HCT116 (cell line): ENCODE measurements around the gene TAF1L. TPM values are rescaled to one million over a fixed set of nuclear protein-coding genes. Genes with fewer than 3 reads are reported as not detected.
A peak's percentile ranks its signal among the peaks of the same experiment; 100 is the strongest.
"Not testable (repeated sequence)": the region's sequence is repeated elsewhere in the genome, so short reads cannot be mapped to it uniquely, and the experiment has no call there.

ENCODE experiments used
- ATAC-seq: fragments of 200-7000 bp; cut with Tn5 transposase; 2 replicates; pipeline ENCODE4 v1.9.1; 2020; ENCODE audit warnings: mild to moderate bottlenecking, moderate library complexity
- BruUV-seq: library from RNA; stranded (reverse); fragments of 400-500 nt; replicated peaks from 2 replicates; lab custom pipeline; 2021; lab: Mats Ljungman, UMichigan
- CTCF ChIA-PET: fragments of 300-600 bp; sonication (Branson Sonifier 250); formaldehyde crosslinking; loops from one replicate; lab custom pipeline; 2021; ENCODE audit warnings: antibody characterized with exemption; lab: Charles Lee
- POLR2A ChIA-PET: fragments of 300-600, 350-600 bp; sonication (Branson Sonifier 250); formaldehyde crosslinking; loops from one replicate; lab custom pipeline; 2021; ENCODE audit warnings: antibody characterized with exemption; lab: Charles Lee
- RAD21 ChIA-PET, 2 experiments: fragments of 300-600 bp; sonication (Branson Sonifier 250); formaldehyde crosslinking; loops; one replicate each; lab custom pipeline; 2023; ENCODE audit warnings: low total read pairs in 2 of 2; ENCODE audit not compliant: uncharacterized antibody in 2 of 2, unreplicated experiment in 2 of 2, low non-redundant PET in 1 of 2; lab: Charles Lee
- DNase-seq: peaks from one replicate; pipeline ENCODE4 v3.0.0-alpha.2; 2010; ENCODE audit warnings: low read depth, low spot score
- H2AFZ ChIP-seq: fragments of 200-600 bp; shearing (Covaris generic), sonication (generic); 2 replicates; pipeline ENCODE4 v1.6.1; 2017; ENCODE audit warnings: low read depth, mixed run types, mixed read lengths, antibody characterized with exemption, low read length; ENCODE audit not compliant: poor library complexity, severe bottlenecking
- H3K27ac ChIP-seq: 2 replicates; pipeline ENCODE4 v1.5.1; 2012; ENCODE audit warnings: low read depth, low read length
- H3K27me3 ChIP-seq: fragments of 200-600 bp; sonication (generic); 2 replicates; pipeline ENCODE4 v1.6.1; 2016; ENCODE audit warnings: mixed run types, low read length, mixed read lengths; ENCODE audit not compliant: insufficient read depth
- H3K36me3 ChIP-seq, 2 experiments: fragments of 200-500 bp in 1 of 2; fragments of 200-600 bp in 1 of 2; sonication (Bioruptor generic) in 1 of 2; sonication (generic) in 1 of 2; 2 replicates each; pipeline versions ENCODE4 v1.5.1 to v1.6.1; 2014 to 2016; ENCODE audit warnings: low read length in 2 of 2, inconsistent platforms in 1 of 2, mixed read lengths in 1 of 2, mixed run types in 1 of 2; ENCODE audit not compliant: insufficient read depth in 2 of 2, control insufficient read depth in 1 of 2
- H3K4me1 ChIP-seq, 2 experiments: fragments of 200-600 bp in 1 of 2; sonication (generic) in 1 of 2; 2 replicates each; pipeline versions ENCODE4 v1.5.1 to v1.6.1; 2012 to 2017; ENCODE audit warnings: low read length in 2 of 2, inconsistent platforms in 1 of 2, mild to moderate bottlenecking in 1 of 2, mixed read lengths in 1 of 2, mixed run types in 1 of 2, moderate library complexity in 1 of 2; ENCODE audit not compliant: insufficient read depth in 2 of 2, control insufficient read depth in 1 of 2
- H3K4me2 ChIP-seq: fragments of 200-600 bp; sonication (generic); 2 replicates; pipeline ENCODE4 v1.6.1; 2017; ENCODE audit warnings: mixed run types, low read length, mixed read lengths
- H3K4me3 ChIP-seq, 2 experiments: fragments of 200-600 bp in 1 of 2; sonication (generic) in 1 of 2; replicated peaks in 1 of 2; 2 replicates each; pipeline ENCODE4 v1.5.1; 2011 to 2016; ENCODE audit warnings: low read length in 2 of 2, control low read depth in 1 of 2, low read depth in 1 of 2, mild to moderate bottlenecking in 1 of 2, mixed read lengths in 1 of 2, mixed run types in 1 of 2
- H3K79me2 ChIP-seq: fragments of 200-600 bp; sonication (generic); 2 replicates; pipeline ENCODE4 v1.6.1; 2017; ENCODE audit warnings: mild to moderate bottlenecking, mixed run types, low read length, moderate library complexity, mixed read lengths; ENCODE audit not compliant: insufficient read depth
- H3K9ac ChIP-seq: fragments of 200-600 bp; sonication (generic); 2 replicates; pipeline ENCODE4 v1.6.1; 2016; ENCODE audit warnings: low read length, mixed read lengths
- H3K9me2 ChIP-seq: fragments of 200-600 bp; sonication (generic), shearing (Covaris generic); 2 replicates; pipeline ENCODE4 v1.6.1; 2017; ENCODE audit warnings: mixed run types, mild to moderate bottlenecking, moderate library complexity; ENCODE audit not compliant: insufficient read depth
- H3K9me3 ChIP-seq, 2 experiments: fragments of 200-500 bp in 1 of 2; fragments of 200-600 bp in 1 of 2; sonication (Bioruptor generic) in 1 of 2; sonication (generic) in 1 of 2; 2 replicates each; pipeline ENCODE4 v1.6.1; 2014 to 2017; ENCODE audit warnings: low read length in 2 of 2, mixed read lengths in 2 of 2, inconsistent platforms in 1 of 2, low read depth in 1 of 2, mild to moderate bottlenecking in 1 of 2, mixed run types in 1 of 2, moderate library complexity in 1 of 2; ENCODE audit not compliant: control insufficient read depth in 1 of 2, insufficient read depth in 1 of 2
- H4K20me1 ChIP-seq: fragments of 200-600 bp; sonication (generic), shearing (Covaris generic); 2 replicates; pipeline ENCODE4 v1.6.1; 2017; ENCODE audit warnings: mixed run types, mild to moderate bottlenecking, moderate library complexity; ENCODE audit not compliant: insufficient read depth
- CBX3 ChIP-seq: IDR thresholded peaks from 2 replicates; pipeline ENCODE4 v1.6.1; 2012; ENCODE audit warnings: low read depth
- ELF1 ChIP-seq: IDR thresholded peaks from 2 replicates; pipeline ENCODE4 v1.6.1; 2012; ENCODE audit warnings: low read depth, borderline replicate concordance
- EZH2 ChIP-seq: fragments of 200-600 bp; sonication (generic); IDR thresholded peaks from 2 replicates; pipeline ENCODE4 v1.6.1; 2017; ENCODE audit warnings: antibody characterized with exemption, mixed run types
- FOSL1 ChIP-seq: IDR thresholded peaks from 2 replicates; pipeline ENCODE4 v1.6.1; 2012; ENCODE audit warnings: low read depth
- JUND ChIP-seq: IDR thresholded peaks from 2 replicates; pipeline ENCODE4 v1.6.1; 2012
- MAX ChIP-seq: IDR thresholded peaks from 2 replicates; pipeline ENCODE4 v1.6.1; 2012
- POLR2AphosphoS5 ChIP-seq: IDR thresholded peaks from 2 replicates; pipeline ENCODE4 v1.6.1; 2011; ENCODE audit warnings: mild to moderate bottlenecking, low read depth, low read length, moderate library complexity
- RAD21 ChIP-seq: IDR thresholded peaks from 2 replicates; pipeline ENCODE4 v1.6.1; 2012; ENCODE audit warnings: low read depth, mild to moderate bottlenecking
- SIN3A ChIP-seq: IDR thresholded peaks from 2 replicates; pipeline ENCODE4 v1.6.1; 2012; ENCODE audit warnings: low read depth
- SP1 ChIP-seq: IDR thresholded peaks from 2 replicates; pipeline ENCODE4 v1.6.1; 2012; ENCODE audit warnings: low read depth
- SRF ChIP-seq: IDR thresholded peaks from 2 replicates; pipeline ENCODE4 v1.6.1; 2012; ENCODE audit warnings: low read depth
- TCF7L2 ChIP-seq: IDR thresholded peaks from 2 replicates; pipeline ENCODE4 v1.7.0; 2011; ENCODE audit warnings: borderline replicate concordance, inconsistent platforms; ENCODE audit not compliant: insufficient read depth, insufficient read length; ENCODE audit errors: extremely low read depth
- ZFX ChIP-seq: fragments of 450-650 bp; IDR thresholded peaks from 2 replicates; pipeline ENCODE4 v1.6.1; 2017
- ZNF274 ChIP-seq: fragments of 200-500 bp; sonication (Bioruptor generic); IDR thresholded peaks from 2 replicates; pipeline ENCODE4 v1.6.1; 2014; ENCODE audit warnings: mild to moderate bottlenecking, low read depth, low read length, inconsistent platforms
- intact Hi-C: fragments of 100-400 bp; cut with micrococcal nuclease; formaldehyde crosslinking; loops from 2 replicates; pipeline ENCODE4 v1.10.0; 2022
- total RNA-seq: library from RNA; stranded (reverse); gene quantifications from one replicate; pipeline ENCODE4 v1.2.1, GENCODE V29; 2021; ENCODE audit not compliant: unreplicated experiment
- TF ChIP-seq, protein P1 (sequence below), 3 experiments: fragments of 200-600 bp in 1 of 3; sonication (generic) in 1 of 3; IDR thresholded peaks in 2 of 3; conservative IDR thresholded peaks in 1 of 3; 2 replicates each; pipeline ENCODE4 v1.5.1; 2012 to 2017; ENCODE audit warnings: low read depth in 2 of 3, low read length in 2 of 3, antibody characterized with exemption in 1 of 3, borderline replicate concordance in 1 of 3, control low read depth in 1 of 3, mild to moderate bottlenecking in 1 of 3, mixed read lengths in 1 of 3, mixed run types in 1 of 3, moderate library complexity in 1 of 3; ENCODE audit not compliant: insufficient read depth in 1 of 3
- TF ChIP-seq, protein P2 (sequence below): IDR thresholded peaks from 2 replicates; pipeline ENCODE4 v1.6.1; 2011; ENCODE audit warnings: mild to moderate bottlenecking, low read length, moderate library complexity; ENCODE audit not compliant: insufficient replicate concordance; ENCODE audit errors: extremely low read depth

The TAF1L gene
- total RNA-seq, 1 experiment from 2014 or later, result not detected

- Histone ChIP-seq H3K4me3 (peak overlapping the region; percentile 24 to 36), H3K9me3 (0 out of 4 replicates have a peak, but pooled peaks cover 0 to 3% of the 10 kb centered on the region in 2 experiments), H3K79me2 (no peaks in the 10 kb centered on the region), H4K20me1 (no peaks in the 10 kb centered on the region), H3K36me3 (no peaks in the 10 kb centered on the region), H2AFZ (peak overlapping the region; percentile 91), H3K27me3 (no peaks in the 10 kb centered on the region), H3K4me2 (peak overlapping the region; percentile 72), H3K9me2 (no peaks in the 10 kb centered on the region), H3K9ac (peak overlapping the region; percentile 22; the same call in 1 of the 2 replicates), H3K27ac (no peak overlapping the region), H3K4me1 (peaks cover 5 to 12% of the 10 kb centered on the region in 2 experiments; a peak in 3 of 4 replicates)
- ChIA-PET POLR2A (interaction anchor here (0.7 kb wide), 1 partner anchor 40 kb away, joined by 4 read pairs; no protein-coding TSS in a partner anchor), CTCF (interaction anchor here (0.9 to 3.4 kb wide), 6 partner anchors 15 to 364 kb away, joined by 3 to 13 read pairs (median 5); no protein-coding TSS in a partner anchor), RAD21 (interaction anchor here in 1 of 2 experiments (0.7 to 1.1 kb wide), 2 partner anchors 14 to 360 kb away, joined by 3 read pairs; no protein-coding TSS in a partner anchor)
- TF ChIP-seq ZFX (no peak), POLR2AphosphoS5 (peak; percentile 32; the same call in 1 of the 2 replicates), SP1 (peak; percentile 75), ZNF274 (no peak), RAD21 (0 out of 2 replicates have a peak, but pooled peaks have one; percentile 10), SRF (0 out of 2 replicates have a peak, but pooled peaks have one; percentile 48), FOSL1 (peak; percentile 92), CBX3 (peak; percentile 91), ELF1 (no peak), SIN3A (0 out of 2 replicates have a peak, but pooled peaks have one; percentile 42), JUND (peak; percentile 93), MAX (peak; percentile 37; the same call in 1 of the 2 replicates), EZH2 (no peak), TCF7L2 (no peak)
- TF ChIP-seq, protein P1, sequence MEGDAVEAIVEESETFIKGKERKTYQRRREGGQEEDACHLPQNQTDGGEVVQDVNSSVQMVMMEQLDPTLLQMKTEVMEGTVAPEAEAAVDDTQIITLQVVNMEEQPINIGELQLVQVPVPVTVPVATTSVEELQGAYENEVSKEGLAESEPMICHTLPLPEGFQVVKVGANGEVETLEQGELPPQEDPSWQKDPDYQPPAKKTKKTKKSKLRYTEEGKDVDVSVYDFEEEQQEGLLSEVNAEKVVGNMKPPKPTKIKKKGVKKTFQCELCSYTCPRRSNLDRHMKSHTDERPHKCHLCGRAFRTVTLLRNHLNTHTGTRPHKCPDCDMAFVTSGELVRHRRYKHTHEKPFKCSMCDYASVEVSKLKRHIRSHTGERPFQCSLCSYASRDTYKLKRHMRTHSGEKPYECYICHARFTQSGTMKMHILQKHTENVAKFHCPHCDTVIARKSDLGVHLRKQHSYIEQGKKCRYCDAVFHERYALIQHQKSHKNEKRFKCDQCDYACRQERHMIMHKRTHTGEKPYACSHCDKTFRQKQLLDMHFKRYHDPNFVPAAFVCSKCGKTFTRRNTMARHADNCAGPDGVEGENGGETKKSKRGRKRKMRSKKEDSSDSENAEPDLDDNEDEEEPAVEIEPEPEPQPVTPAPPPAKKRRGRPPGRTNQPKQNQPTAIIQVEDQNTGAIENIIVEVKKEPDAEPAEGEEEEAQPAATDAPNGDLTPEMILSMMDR (IDR thresholded peaks at IDR 0.05 in 2 of 3, conservative IDR thresholded peaks at IDR 0.05 in 1 of 3; ENCODE audit: borderline replicate concordance in 1 of 3, insufficient read depth in 1 of 3, low read depth in 2 of 3, low read length in 2 of 3), result no peak
- TF ChIP-seq, protein P2, sequence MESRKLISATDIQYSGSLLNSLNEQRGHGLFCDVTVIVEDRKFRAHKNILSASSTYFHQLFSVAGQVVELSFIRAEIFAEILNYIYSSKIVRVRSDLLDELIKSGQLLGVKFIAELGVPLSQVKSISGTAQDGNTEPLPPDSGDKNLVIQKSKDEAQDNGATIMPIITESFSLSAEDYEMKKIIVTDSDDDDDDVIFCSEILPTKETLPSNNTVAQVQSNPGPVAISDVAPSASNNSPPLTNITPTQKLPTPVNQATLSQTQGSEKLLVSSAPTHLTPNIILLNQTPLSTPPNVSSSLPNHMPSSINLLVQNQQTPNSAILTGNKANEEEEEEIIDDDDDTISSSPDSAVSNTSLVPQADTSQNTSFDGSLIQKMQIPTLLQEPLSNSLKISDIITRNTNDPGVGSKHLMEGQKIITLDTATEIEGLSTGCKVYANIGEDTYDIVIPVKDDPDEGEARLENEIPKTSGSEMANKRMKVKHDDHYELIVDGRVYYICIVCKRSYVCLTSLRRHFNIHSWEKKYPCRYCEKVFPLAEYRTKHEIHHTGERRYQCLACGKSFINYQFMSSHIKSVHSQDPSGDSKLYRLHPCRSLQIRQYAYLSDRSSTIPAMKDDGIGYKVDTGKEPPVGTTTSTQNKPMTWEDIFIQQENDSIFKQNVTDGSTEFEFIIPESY, result no peak
- DNase-seq (peak; percentile 81), ATAC-seq (peak; percentile 100)
- intact Hi-C loops, result no loop called here
- BruUV-seq, result no TSS peak
These were observed 31.3 kb downstream of the TAF1L start for GRCh38 chr9:32603914-32604852.

- H3K9ac ChIP-seq, H3K4me1 ChIP-seq, H3K9me3 ChIP-seq, DNase-seq, H3K27me3 ChIP-seq, H2AFZ ChIP-seq, POLR2A ChIA-PET, BruUV-seq, RAD21 ChIA-PET, H4K20me1 ChIP-seq, H3K36me3 ChIP-seq, H3K27ac ChIP-seq, H3K4me2 ChIP-seq, CTCF ChIA-PET, H3K79me2 ChIP-seq, intact Hi-C loops, H3K9me2 ChIP-seq, ATAC-seq, H3K4me3 ChIP-seq: not testable (repeated sequence)
These were observed 36.4 kb downstream of the TAF1L start for GRCh38 chr9:32599021-32599420.
